PC-3 (cell line): ENCODE results near the gene LRRC56. TPM values are rescaled to one million over a fixed set of nuclear protein-coding genes. Genes with fewer than 3 reads are reported as not detected.

Experiments used
- ATAC-seq: fragments of 200-7000 bp; cut with Tn5 transposase; 2 replicates; pipeline ENCODE4 v1.9.1; 2020; ENCODE audit warnings: mild to moderate bottlenecking, moderate library complexity
- BruUV-seq: library from RNA; stranded (reverse); fragments of 400-500 nt; replicated peaks from 2 replicates; lab custom pipeline; 2021; lab: Mats Ljungman, UMichigan
- CTCF ChIA-PET: fragments of 300-600 bp; sonication (Branson Sonifier 250); formaldehyde crosslinking; loops from one replicate; lab custom pipeline; 2022; ENCODE audit warnings: antibody characterized with exemption; lab: Charles Lee
- POLR2A ChIA-PET: fragments of 300-600 bp; sonication (Branson Sonifier 250); formaldehyde crosslinking; loops from one replicate; lab custom pipeline; 2022; ENCODE audit warnings: antibody characterized with exemption; ENCODE audit not compliant: unreplicated experiment; lab: Charles Lee
- DNase-seq: peaks from one replicate; pipeline ENCODE4 v3.0.0-alpha.2; 2015
- H2AFZ ChIP-seq: fragments of 300-600 bp; sonication (generic); 2 replicates; pipeline ENCODE4 v1.6.0; 2016; ENCODE audit warnings: antibody characterized with exemption, low read length
- H3F3A ChIP-seq: fragments of 300-600 bp; sonication (generic); one replicate; pipeline ENCODE4 v1.6.0; 2017; ENCODE audit warnings: antibody characterized with exemption, low read length, control low read depth, mild to moderate bottlenecking; ENCODE audit not compliant: unreplicated experiment
- H3K27ac ChIP-seq: fragments of 300-600 bp; sonication (generic); 2 replicates; pipeline ENCODE4 v1.5.1; 2016; ENCODE audit warnings: mild to moderate bottlenecking, low read length
- H3K27me3 ChIP-seq: fragments of 300-600 bp; sonication (generic); 2 replicates; pipeline ENCODE4 v1.6.1; 2016; ENCODE audit warnings: low read length, mixed read lengths
- H3K36me3 ChIP-seq: fragments of 300-600 bp; sonication (generic); 2 replicates; pipeline ENCODE4 v1.6.1; 2016; ENCODE audit warnings: low read depth, mixed run types, low read length, mixed read lengths
- H3K4me1 ChIP-seq: fragments of 300-600 bp; sonication (generic); 2 replicates; pipeline ENCODE4 v1.5.1; 2016; ENCODE audit warnings: low read length; ENCODE audit not compliant: insufficient read depth
- H3K4me2 ChIP-seq: fragments of 300-600 bp; sonication (generic); 2 replicates; pipeline ENCODE4 v1.6.0; 2016; ENCODE audit warnings: low read length
- H3K4me3 ChIP-seq: fragments of 300-600 bp; sonication (generic); 2 replicates; pipeline ENCODE4 v1.5.1; 2016; ENCODE audit warnings: mild to moderate bottlenecking, low read length, mixed read lengths
- H3K79me2 ChIP-seq: fragments of 300-600 bp; sonication (generic); 2 replicates; pipeline ENCODE4 v1.6.1; 2017; ENCODE audit warnings: low read length, mixed read lengths
- H3K9ac ChIP-seq: fragments of 300-600 bp; sonication (generic); 2 replicates; pipeline ENCODE4 v1.6.0; 2016; ENCODE audit warnings: mild to moderate bottlenecking, low read length
- H3K9me2 ChIP-seq: fragments of 300-600 bp; sonication (generic); replicated peaks from 2 replicates; pipeline ENCODE4 v1.6.1; 2016; ENCODE audit warnings: mixed run types, low read length, mixed read lengths
- H3K9me3 ChIP-seq: fragments of 300-600 bp; sonication (generic); 2 replicates; pipeline ENCODE4 v1.6.1; 2016; ENCODE audit warnings: low read length, mixed read lengths
- H4K20me1 ChIP-seq: fragments of 300-600 bp; sonication (generic); 2 replicates; pipeline ENCODE4 v1.6.1; 2016; ENCODE audit warnings: low read length, mixed read lengths
- CTCF ChIP-seq: fragments of 300-600 bp; sonication (generic); conservative IDR thresholded peaks from 2 replicates; pipeline ENCODE4 v1.5.1; 2017; ENCODE audit warnings: antibody characterized with exemption, low read depth, mild to moderate bottlenecking, low read length
- EZH2 ChIP-seq: fragments of 300-600 bp; sonication (generic); IDR thresholded peaks from one replicate; pipeline ENCODE4 v1.6.1; 2017; ENCODE audit warnings: antibody characterized with exemption, mild to moderate bottlenecking, low read length; ENCODE audit not compliant: unreplicated experiment
- EZH2phosphoT487 ChIP-seq: fragments of 300-600 bp; sonication (generic); IDR thresholded peaks from 2 replicates; pipeline ENCODE4 v1.6.1; 2018; ENCODE audit warnings: mild to moderate bottlenecking, antibody characterized with exemption, low read length, borderline replicate concordance
- intact Hi-C: fragments of 100-400 bp; cut with micrococcal nuclease; formaldehyde crosslinking; loops from 2 replicates; pipeline ENCODE4 v1.9.0; 2023
- total RNA-seq: library from RNA; depleted of rRNA; stranded (reverse); fragments of >200 nt; gene quantifications from 2 replicates; pipeline ENCODE4 v1.2.3, GENCODE V29; 2014

LRRC56 gene
- total RNA-seq, 1 experiment from 2014 or later, result 1.5 TPM

- no peak for TF ChIP-seq CTCF
- no peak for TF ChIP-seq EZH2
- TF ChIP-seq EZH2phosphoT487, result no peak
- Histone ChIP-seq H3K9me3 (no peaks in the 10 kb centered on the region), H3K4me3 (peak overlapping the region; percentile 88), H3K9ac (peak overlapping the region; percentile 100; the same call in 1 of the 2 replicates), H3K9me2 (no peaks in the 10 kb centered on the region), H3K79me2 (peaks cover 43% of the 10 kb centered on the region), H3K27me3 (no peaks in the 10 kb centered on the region), H3K27ac (no peak overlapping the region), H3K36me3 (peaks cover 1% of the 10 kb centered on the region; the same call in 1 of the 2 replicates), H3F3A (no peaks in the 10 kb centered on the region), H2AFZ (no peak overlapping the region), H4K20me1 (no peaks in the 10 kb centered on the region), H3K4me2 (peak overlapping the region; percentile 100), H3K4me1 (peaks cover 12% of the 10 kb centered on the region)
- DNase-seq, result peak; percentile 24
- intact Hi-C loops, result loop anchor here (5.0 kb wide), 1 partner anchor 38 kb away; no protein-coding TSS in a partner anchor
- no TSS peak for BruUV-seq
- ATAC-seq, result no peak
- ChIA-PET POLR2A (no interaction called here), CTCF (no interaction called here)
Measured at GRCh38 chr11:504994-505344, 32.4 kb upstream of the LRRC56 start.

- Histone ChIP-seq H3K4me3 (peak overlapping the region; percentile 88), H3K9ac (peak overlapping the region; percentile 100), H3K4me1 (peaks cover 12% of the 10 kb centered on the region), H3K27ac (peak overlapping the region; percentile 100), H3K79me2 (peaks cover 43% of the 10 kb centered on the region), H3K27me3 (no peaks in the 10 kb centered on the region), H3K36me3 (peaks cover 3% of the 10 kb centered on the region; the same call in 1 of the 2 replicates), H2AFZ (peak overlapping the region; percentile 82), H3K4me2 (peak overlapping the region; percentile 100), H3K9me3 (no peaks in the 10 kb centered on the region), H3F3A (no peaks in the 10 kb centered on the region), H4K20me1 (no peaks in the 10 kb centered on the region), H3K9me2 (no peaks in the 10 kb centered on the region)
- intact Hi-C loops, result loop anchor here (2.0 to 5.0 kb wide), 3 partner anchors 30 to 56 kb away; partner anchors contain the start of genes LRRC56 and PTDSS2
- peak; percentile 95 for DNase-seq
- POLR2A ChIA-PET, result interaction anchor here (0.6 to 0.9 kb wide), 4 partner anchors 15 to 299 kb away, joined by 3 to 8 read pairs (median 3); partner anchors contain the start of genes BET1L, PHRF1 and RIC8A
- CTCF ChIA-PET, result interaction anchor here (1.0 kb wide), 1 partner anchor 13 kb away, joined by 3 read pairs; no protein-coding TSS in a partner anchor
- peak; percentile 72 for ATAC-seq
- BruUV-seq, result TSS peak; percentile 78
- no peak for TF ChIP-seq EZH2
- no peak for TF ChIP-seq EZH2phosphoT487
- TF ChIP-seq CTCF, result no peak
Measured at GRCh38 chr11:506238-506994, 30.9 kb upstream of the LRRC56 start.
